ENCODE results near the gene UPF2.

- no peak for TF ChIP-seq POLR2A (IDR thresholded peaks at IDR 0.05; ENCODE audit: low read depth, low read length)
- TF ChIP-seq POLR2AphosphoS5 (IDR thresholded peaks at IDR 0.05; ENCODE audit: low read depth, low read length), result no peak
Observed at GRCh38 chr10:11894381-11895107, 148.1 kb downstream of the UPF2 start.

All from GM12892 (cell line).